HepG2 (cell line): Measurements from ENCODE around the gene CAND2. TPM values are rescaled to one million over a fixed set of nuclear protein-coding genes. Genes with fewer than 3 reads are reported as not detected.

ENCODE experiments used
- ATAC-seq: fragments of 200-7000 bp; cut with Tn5 transposase; 3 replicates; pipeline ENCODE4 v1.9.1; 2020; ENCODE audit warnings: mild to moderate bottlenecking, moderate library complexity
- BruUV-seq: library from RNA; stranded (reverse); fragments of 400-500 nt; replicated peaks from 2 replicates; lab custom pipeline; 2021; lab: Mats Ljungman, UMichigan
- CTCF ChIA-PET: fragments of 300-600 bp; formaldehyde crosslinking; extraction: SDS; loops from one replicate; lab custom pipeline; 2021; ENCODE audit warnings: low total read pairs, inconsistent platforms, low intra/inter-chr PET ratio; lab: Yijun Ruan, JAX
- POLR2A ChIA-PET: fragments of 350-600 bp; sonication (Branson Sonifier 250); formaldehyde crosslinking; loops from one replicate; lab custom pipeline; 2020; ENCODE audit warnings: antibody characterized with exemption, inconsistent platforms; lab: Yijun Ruan, JAX
- DNase-seq: peaks from one replicate; pipeline ENCODE4 v3.0.0-alpha.2; 2015; ENCODE audit warnings: low spot score
- FAIRE-seq: peaks from 3 replicates; lab custom pipeline; 2011; peaks lifted over from hg19 to GRCh38; lab: Jason Lieb, UNC
- H2AFZ ChIP-seq: one replicate; pipeline ENCODE4 v1.6.1; 2011; ENCODE audit warnings: low read length, inconsistent platforms
- H3K27ac ChIP-seq: fragments of 300-600 bp; 3 replicates; pipeline ENCODE4 v1.8.0; 2011; ENCODE audit warnings: mixed run types, mild to moderate bottlenecking, mixed read lengths, low read length, inconsistent platforms; ENCODE audit not compliant: insufficient read depth; ENCODE audit errors: extremely low read length
- H3K27me3 ChIP-seq, 2 experiments: fragments of 200-600 bp in 1 of 2; 2 replicates in 1 of 2; 3 replicates in 1 of 2; pipeline versions ENCODE4 v1.6.0 to v1.8.0; 2011; ENCODE audit warnings: low read length in 2 of 2, mild to moderate bottlenecking in 2 of 2, moderate library complexity in 2 of 2, inconsistent platforms in 1 of 2; ENCODE audit not compliant: insufficient read depth in 2 of 2, control insufficient read depth in 1 of 2
- H3K36me3 ChIP-seq, 2 experiments: fragments of 200-600 bp in 1 of 2; replicated peaks in 1 of 2; 2 replicates in 1 of 2; 3 replicates in 1 of 2; pipeline versions ENCODE4 v1.5.1 to v1.8.0; 2011; ENCODE audit warnings: low read length in 2 of 2, inconsistent platforms in 1 of 2; ENCODE audit not compliant: insufficient read depth in 2 of 2, control insufficient read depth in 1 of 2
- H3K4me1 ChIP-seq: 2 replicates; pipeline ENCODE4 v1.5.1; 2012; ENCODE audit warnings: low read length, inconsistent platforms; ENCODE audit not compliant: insufficient read depth
- H3K4me2 ChIP-seq: 2 replicates; pipeline ENCODE4 v1.6.0; 2011; ENCODE audit warnings: low read depth, low read length, inconsistent platforms
- H3K4me3 ChIP-seq, 3 experiments: fragments of 200-600 bp in 1 of 3; sonication (generic), shearing (Covaris generic) in 1 of 3; replicated peaks in 1 of 3; 2 replicates each; pipeline ENCODE4 v1.5.1; 2011 to 2016; ENCODE audit warnings: low read length in 3 of 3, inconsistent platforms in 2 of 3, low read depth in 2 of 3, mild to moderate bottlenecking in 2 of 3, control low read depth in 1 of 3, mixed read lengths in 1 of 3; ENCODE audit not compliant: insufficient read depth in 1 of 3
- H3K79me2 ChIP-seq: one replicate; pipeline ENCODE4 v1.6.1; 2011; ENCODE audit warnings: low read length, inconsistent platforms; ENCODE audit not compliant: insufficient read depth
- H3K9ac ChIP-seq: 2 replicates; pipeline ENCODE4 v1.6.0; 2011; ENCODE audit warnings: mild to moderate bottlenecking, low read depth, low read length, inconsistent platforms; ENCODE audit not compliant: insufficient read depth
- H3K9me3 ChIP-seq: 2 replicates; pipeline ENCODE4 v1.5.1; 2012; ENCODE audit warnings: mild to moderate bottlenecking, low read length
- H4K20me1 ChIP-seq: 2 replicates; pipeline ENCODE4 v1.6.0; 2011; ENCODE audit warnings: inconsistent platforms, mild to moderate bottlenecking, low read length, moderate library complexity; ENCODE audit not compliant: insufficient read depth
- CBX5 ChIP-seq: sonication (generic); formaldehyde crosslinking; IDR thresholded peaks from 2 replicates; pipeline ENCODE4 v1.4.0; 2020; ENCODE audit warnings: missing genetic modification reagents, borderline replicate concordance
- NFATC3 ChIP-seq: sonication (generic); formaldehyde crosslinking; IDR thresholded peaks from 2 replicates; pipeline ENCODE4 v1.5.1; 2020; ENCODE audit warnings: mild to moderate bottlenecking, missing genetic modification reagents
- RFXAP ChIP-seq: sonication (generic); formaldehyde crosslinking; IDR thresholded peaks from 2 replicates; pipeline ENCODE4 v1.4.0; 2020; ENCODE audit warnings: missing genetic modification reagents, borderline replicate concordance
- U2AF1 ChIP-seq: fragments of 200-400 bp; formaldehyde crosslinking; optimal IDR thresholded peaks from 2 replicates; pipeline ENCODE3; 2017; ENCODE audit warnings: mild to moderate bottlenecking, low read depth, low read length
- ZMAT3 ChIP-seq: sonication (generic); formaldehyde crosslinking; conservative IDR thresholded peaks from 2 replicates; pipeline ENCODE4 v1.7.0; 2021; ENCODE audit warnings: missing genetic modification reagents
- ZNF143 ChIP-seq: sonication (generic); formaldehyde crosslinking; IDR thresholded peaks from 2 replicates; pipeline ENCODE4 v1.4.0; 2020; ENCODE audit warnings: missing genetic modification reagents
- ZNF232 ChIP-seq: sonication (generic); formaldehyde crosslinking; IDR thresholded peaks from 2 replicates; pipeline ENCODE4 v1.4.0; 2020; ENCODE audit warnings: missing genetic modification reagents, borderline replicate concordance
- ZNF850 ChIP-seq: sonication (generic); formaldehyde crosslinking; conservative IDR thresholded peaks from 2 replicates; pipeline ENCODE4 v1.9.0; 2021; ENCODE audit warnings: mild to moderate bottlenecking, missing genetic modification reagents
- WGBS: methylation state at CpG from one replicate; pipeline ENCODE4 v1.1.6; 2017; ENCODE audit warnings: low lambda C conversion rate; 5-methylcytosine and 5-hydroxymethylcytosine counted together
- in situ Hi-C: cut with HindIII; loops from 2 replicates; pipeline ENCODE4 v1.10.0; 2017; ENCODE audit warnings: low pct_unique_long_range_greater_than_20kb; ENCODE audit not compliant: extremely low pct_ligation_motif_present
- intact Hi-C: fragments of 100-400 bp; cut with micrococcal nuclease; formaldehyde crosslinking; loops from one replicate; pipeline ENCODE4 v1.10.0; 2022; ENCODE audit not compliant: unreplicated experiment
- polyA plus RNA-seq, 8 experiments: library from polyadenylated mRNA; depleted of rRNA in 3 of 8; stranded (reverse) in 7 of 8; unstranded in 1 of 8; fragments of >200 nt; fragmentation: Illumina TruSeq in 4 of 8; extraction: Trizol in 4 of 8; gene quantifications; 2 replicates each; pipeline versions ENCODE4 v1.2.1 to v1.2.3, GENCODE V29; 2011 to 2016; ENCODE audit warnings: low read depth in 4 of 8, missing spikeins in 1 of 8, mixed read lengths in 1 of 8; ENCODE audit not compliant: insufficient read depth in 1 of 8
- total RNA-seq, 5 experiments: library from RNA; depleted of rRNA; stranded (reverse); fragments of >200 nt; fragmentation: Illumina TruSeq; extraction: Trizol; gene quantifications; 2 replicates each; pipeline ENCODE4 v1.2.3, GENCODE V29; 2016; ENCODE audit warnings: low read depth in 1 of 5
- TF ChIP-seq, protein P1 (sequence below): sonication (generic); formaldehyde crosslinking; IDR thresholded peaks from 2 replicates; pipeline ENCODE4 v1.9.0; 2021; ENCODE audit warnings: missing genetic modification reagents, borderline replicate concordance
- TF ChIP-seq, protein P2 (sequence below): sonication (generic); formaldehyde crosslinking; IDR thresholded peaks from 2 replicates; pipeline ENCODE4 v1.5.1; 2020; ENCODE audit warnings: missing genetic modification reagents, mild to moderate bottlenecking, borderline replicate concordance
- TF ChIP-seq, protein P3 (sequence below): sonication (generic); formaldehyde crosslinking; IDR thresholded peaks from 2 replicates; pipeline ENCODE4 v1.5.1; 2020; ENCODE audit warnings: missing genetic modification reagents, mild to moderate bottlenecking, borderline replicate concordance
- TF ChIP-seq, protein P4 (sequence below): sonication (generic); formaldehyde crosslinking; IDR thresholded peaks from 2 replicates; pipeline ENCODE4 v1.4.0; 2020; ENCODE audit warnings: missing genetic modification reagents
- TF ChIP-seq, protein P5 (sequence below): sonication (generic); formaldehyde crosslinking; IDR thresholded peaks from 2 replicates; pipeline ENCODE4 v1.4.0; 2020; ENCODE audit warnings: missing genetic modification reagents

CAND2 gene
- total and polyA plus RNA-seq, 2 of the 13 experiments (the other 11 are each of a cell fraction or from before 2014, with no cell fraction given): 0.01 TPM; not detected in 1

DNA sequence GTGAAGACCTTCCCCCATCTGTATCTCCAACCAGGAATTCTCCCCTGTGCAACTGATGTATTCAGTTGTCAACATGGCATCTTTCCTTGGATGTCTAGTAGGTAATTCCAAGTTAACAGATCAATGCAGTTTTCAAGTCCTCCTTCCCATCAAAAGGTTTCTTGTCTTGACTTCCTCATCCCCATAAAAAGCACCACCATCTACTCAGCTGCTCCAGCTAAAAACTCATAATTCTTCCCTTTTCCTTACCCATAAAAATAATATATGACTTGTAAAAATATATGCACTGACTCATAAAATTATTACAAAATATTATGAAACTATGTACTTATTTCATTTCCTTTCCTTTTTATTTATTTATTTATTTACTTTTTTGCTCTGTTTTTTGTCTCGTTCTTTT, 5.0 kb upstream of the CAND2 start:
- TF ChIP-seq, protein P1, sequence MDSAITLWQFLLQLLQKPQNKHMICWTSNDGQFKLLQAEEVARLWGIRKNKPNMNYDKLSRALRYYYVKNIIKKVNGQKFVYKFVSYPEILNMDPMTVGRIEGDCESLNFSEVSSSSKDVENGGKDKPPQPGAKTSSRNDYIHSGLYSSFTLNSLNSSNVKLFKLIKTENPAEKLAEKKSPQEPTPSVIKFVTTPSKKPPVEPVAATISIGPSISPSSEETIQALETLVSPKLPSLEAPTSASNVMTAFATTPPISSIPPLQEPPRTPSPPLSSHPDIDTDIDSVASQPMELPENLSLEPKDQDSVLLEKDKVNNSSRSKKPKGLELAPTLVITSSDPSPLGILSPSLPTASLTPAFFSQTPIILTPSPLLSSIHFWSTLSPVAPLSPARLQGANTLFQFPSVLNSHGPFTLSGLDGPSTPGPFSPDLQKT: no peak
- TF ChIP-seq ZMAT3 (CRISPR knock-in tag) (no peak), RFXAP (CRISPR knock-in tag) (no peak)
- intact Hi-C loops: no loop called here
- ChIA-PET POLR2A (no interaction called here), CTCF (no interaction called here)
- Histone ChIP-seq H3K4me2 (no peak overlapping the region), H3K4me3 (no peak overlapping the region), H3K79me2 (no peaks in the 10 kb centered on the region), H2AFZ (no peak overlapping the region), H3K36me3 (no peaks in the 10 kb centered on the region), H3K9me3 (no peaks in the 10 kb centered on the region), H3K27me3 (peaks cover 0 to 6% of the 10 kb centered on the region in 2 experiments; a peak in 1 of 5 replicates), H3K9ac (no peak overlapping the region), H3K27ac (no peak overlapping the region), H3K4me1 (no peaks in the 10 kb centered on the region), H4K20me1 (no peaks in the 10 kb centered on the region)
- BruUV-seq: no TSS peak
- FAIRE-seq: no peak
- ATAC-seq: no peak
- in situ Hi-C loops: no loop called here
- WGBS: 50% methylated on average over 1 of the region's 1 CpG
- DNase-seq: no peak

DNA sequence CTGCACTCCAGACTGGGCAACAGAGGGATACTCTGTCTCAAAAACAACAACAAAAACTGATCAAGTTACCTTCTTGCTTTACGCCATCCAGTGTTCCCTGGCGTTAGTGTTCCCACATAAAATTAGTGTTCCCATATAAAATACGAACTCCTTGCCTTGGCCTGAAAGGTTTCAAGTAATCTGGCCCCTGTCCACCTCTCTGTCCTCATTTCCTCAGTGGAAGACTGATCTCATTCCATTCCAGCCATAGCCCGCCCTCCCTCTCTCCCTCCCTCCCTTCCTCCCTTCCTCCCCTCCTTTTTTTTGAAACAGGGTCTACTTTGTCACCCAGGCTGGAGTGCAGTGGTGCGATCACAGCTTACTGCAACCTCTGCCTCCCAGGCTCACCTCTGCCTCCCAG, 2.8 kb upstream of the CAND2 start:
- Histone ChIP-seq H3K79me2 (no peaks in the 10 kb centered on the region), H3K4me3 (no peak overlapping the region), H3K4me2 (no peak overlapping the region), H3K9ac (no peak overlapping the region), H3K4me1 (no peaks in the 10 kb centered on the region), H3K27me3 (peaks cover 0 to 13% of the 10 kb centered on the region in 2 experiments; a peak in 2 of 5 replicates), H4K20me1 (no peaks in the 10 kb centered on the region), H3K9me3 (no peaks in the 10 kb centered on the region), H2AFZ (no peak overlapping the region), H3K36me3 (no peaks in the 10 kb centered on the region), H3K27ac (no peak overlapping the region)
- ATAC-seq (no peak), FAIRE-seq (no peak), DNase-seq (no peak)
- ChIA-PET POLR2A (no interaction called here), CTCF (no interaction called here)
- BruUV-seq: no TSS peak
- intact Hi-C loops: no loop called here
- in situ Hi-C loops: no loop called here
- WGBS: 56% methylated on average over 5 of the region's 5 CpGs
- TF ChIP-seq CBX5 (CRISPR knock-in tag) (no peak), ZNF143 (CRISPR knock-in tag) (no peak), ZNF232 (CRISPR knock-in tag) (no peak), ZNF850 (no peak), NFATC3 (CRISPR knock-in tag) (no peak), U2AF1 (no peak)
- TF ChIP-seq, protein P2, sequence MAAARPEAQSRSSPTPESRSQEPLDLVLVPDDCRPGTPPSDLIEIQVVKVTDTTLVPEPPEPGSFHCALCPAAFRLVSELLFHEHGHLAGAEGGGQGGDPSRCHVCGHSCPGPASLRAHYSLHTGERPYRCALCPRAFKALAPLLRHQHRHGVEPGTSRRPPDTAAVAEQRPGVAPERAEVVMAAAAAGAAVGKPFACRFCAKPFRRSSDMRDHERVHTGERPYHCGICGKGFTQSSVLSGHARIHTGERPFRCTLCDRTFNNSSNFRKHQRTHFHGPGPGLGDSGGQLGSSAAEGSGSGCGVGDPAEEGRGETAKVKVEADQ (CRISPR knock-in tag): no peak
- TF ChIP-seq, protein P3, sequence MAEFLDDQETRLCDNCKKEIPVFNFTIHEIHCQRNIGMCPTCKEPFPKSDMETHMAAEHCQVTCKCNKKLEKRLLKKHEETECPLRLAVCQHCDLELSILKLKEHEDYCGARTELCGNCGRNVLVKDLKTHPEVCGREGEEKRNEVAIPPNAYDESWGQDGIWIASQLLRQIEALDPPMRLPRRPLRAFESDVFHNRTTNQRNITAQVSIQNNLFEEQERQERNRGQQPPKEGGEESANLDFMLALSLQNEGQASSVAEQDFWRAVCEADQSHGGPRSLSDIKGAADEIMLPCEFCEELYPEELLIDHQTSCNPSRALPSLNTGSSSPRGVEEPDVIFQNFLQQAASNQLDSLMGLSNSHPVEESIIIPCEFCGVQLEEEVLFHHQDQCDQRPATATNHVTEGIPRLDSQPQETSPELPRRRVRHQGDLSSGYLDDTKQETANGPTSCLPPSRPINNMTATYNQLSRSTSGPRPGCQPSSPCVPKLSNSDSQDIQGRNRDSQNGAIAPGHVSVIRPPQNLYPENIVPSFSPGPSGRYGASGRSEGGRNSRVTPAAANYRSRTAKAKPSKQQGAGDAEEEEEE (CRISPR knock-in tag): no peak
- TF ChIP-seq, protein P4, sequence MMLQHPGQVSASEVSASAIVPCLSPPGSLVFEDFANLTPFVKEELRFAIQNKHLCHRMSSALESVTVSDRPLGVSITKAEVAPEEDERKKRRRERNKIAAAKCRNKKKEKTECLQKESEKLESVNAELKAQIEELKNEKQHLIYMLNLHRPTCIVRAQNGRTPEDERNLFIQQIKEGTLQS: no peak
- TF ChIP-seq, protein P5, sequence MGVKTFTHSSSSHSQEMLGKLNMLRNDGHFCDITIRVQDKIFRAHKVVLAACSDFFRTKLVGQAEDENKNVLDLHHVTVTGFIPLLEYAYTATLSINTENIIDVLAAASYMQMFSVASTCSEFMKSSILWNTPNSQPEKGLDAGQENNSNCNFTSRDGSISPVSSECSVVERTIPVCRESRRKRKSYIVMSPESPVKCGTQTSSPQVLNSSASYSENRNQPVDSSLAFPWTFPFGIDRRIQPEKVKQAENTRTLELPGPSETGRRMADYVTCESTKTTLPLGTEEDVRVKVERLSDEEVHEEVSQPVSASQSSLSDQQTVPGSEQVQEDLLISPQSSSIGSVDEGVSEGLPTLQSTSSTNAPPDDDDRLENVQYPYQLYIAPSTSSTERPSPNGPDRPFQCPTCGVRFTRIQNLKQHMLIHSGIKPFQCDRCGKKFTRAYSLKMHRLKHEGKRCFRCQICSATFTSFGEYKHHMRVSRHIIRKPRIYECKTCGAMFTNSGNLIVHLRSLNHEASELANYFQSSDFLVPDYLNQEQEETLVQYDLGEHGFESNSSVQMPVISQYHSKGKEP (CRISPR knock-in tag): no peak
